Endometrial microvascular endothelial cells (primary cell): Measurements from ENCODE around the gene BCAS3. TPM values are rescaled to one million over a fixed set of nuclear protein-coding genes. Genes with fewer than 3 reads are reported as not detected.

Source experiments
- in situ Hi-C: cut with HindIII; loops from 2 replicates; pipeline ENCODE4 v1.10.0; 2017; ENCODE audit warnings: low sequenced_read_pairs, low pct_unique_long_range_greater_than_20kb; ENCODE audit errors: inconsistent ontology term
- total RNA-seq: library from RNA; depleted of rRNA; stranded (reverse); fragments of >200 nt; gene quantifications from one replicate; pipeline ENCODE4 v1.2.3, GENCODE V29; 2015; ENCODE audit errors: inconsistent ontology term

BCAS3 gene
- total RNA-seq, 1 donor from 2014 or later: 21.2 TPM

- in situ Hi-C loops: no loop called here
Measured at GRCh38 chr17:61299517-61300513, 622.2 kb downstream of the BCAS3 start.

- in situ Hi-C loops: no loop called here
Measured at GRCh38 chr17:61302953-61303816, 625.5 kb downstream of the BCAS3 start.

- in situ Hi-C loops: no loop called here
Measured at GRCh38 chr17:61303817-61304096, 626.1 kb downstream of the BCAS3 start.

GRCh38 chr17:61305024-61305423 lies 627.4 kb downstream of the BCAS3 start:
- in situ Hi-C loops: no loop called here

- in situ Hi-C loops: no loop called here
Measured at GRCh38 chr17:61306003-61306402, 628.4 kb downstream of the BCAS3 start.

GRCh38 chr17:61307905-61308886 lies 630.5 kb downstream of the BCAS3 start:
- in situ Hi-C loops: no loop called here

GRCh38 chr17:61309362-61310256 lies 632.0 kb downstream of the BCAS3 start:
- in situ Hi-C loops: no loop called here

- in situ Hi-C loops: no loop called here
Measured at GRCh38 chr17:61310590-61310989, 632.9 kb downstream of the BCAS3 start.

- in situ Hi-C loops: no loop called here
Measured at GRCh38 chr17:61312406-61313295, 635.0 kb downstream of the BCAS3 start.

GRCh38 chr17:61313461-61314326 lies 636.0 kb downstream of the BCAS3 start:
- in situ Hi-C loops: no loop called here

- in situ Hi-C loops: no loop called here
Measured at GRCh38 chr17:61314368-61315078, 636.9 kb downstream of the BCAS3 start.

GRCh38 chr17:61316633-61317032 lies 639.0 kb downstream of the BCAS3 start:
- in situ Hi-C loops: no loop called here

GRCh38 chr17:61317779-61318178 lies 640.1 kb downstream of the BCAS3 start:
- in situ Hi-C loops: no loop called here

- in situ Hi-C loops: no loop called here
Measured at GRCh38 chr17:61318684-61319098, 641.0 kb downstream of the BCAS3 start.

GRCh38 chr17:61321344-61321743 lies 643.7 kb downstream of the BCAS3 start:
- in situ Hi-C loops: no loop called here
